Measurements from ENCODE around the gene PSMC1. TPM values are rescaled to one million over a fixed set of nuclear protein-coding genes. Genes with fewer than 3 reads are reported as not detected.

PSMC1 gene
- total RNA-seq, 2 experiments from 2014 or later = 75.8 to 80.3 TPM

DNA sequence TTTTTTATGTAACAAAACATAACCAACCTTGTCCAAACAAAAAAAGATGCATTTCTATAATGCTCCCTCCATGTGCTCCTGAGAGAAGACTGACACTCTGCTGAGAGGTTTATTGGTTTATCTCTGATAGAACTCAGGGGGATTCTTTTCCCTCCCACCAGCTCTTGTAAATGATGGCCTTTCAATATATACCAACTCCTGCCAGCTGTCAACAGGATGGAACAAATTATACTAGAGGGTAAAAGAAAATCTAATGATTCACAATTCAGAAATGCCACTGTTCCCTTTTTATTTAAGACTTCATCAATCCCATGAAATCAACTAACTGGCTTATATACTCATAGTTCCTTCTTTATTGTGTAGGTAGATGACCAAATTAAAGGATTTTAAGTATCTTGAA lies 25.4 kb downstream of the PSMC1 start:
- DNase-seq (no peak), ATAC-seq (ENCODE audit: poor library complexity) (no peak)
- Histone ChIP-seq H3K4me3 (ENCODE audit: low read length) (no peak overlapping the region), H3K27ac (ENCODE audit: low read depth in 1 of 2, low read length in 2 of 2) (no peak overlapping the region), H3K4me1 (ENCODE audit: insufficient read depth, low read length) (no peaks in the 10 kb centered on the region), H3K9me3 (ENCODE audit: control insufficient read depth in 1 of 2, insufficient read depth in 1 of 2, low read length in 2 of 2) (no peaks in the 10 kb centered on the region), H3K27me3 (ENCODE audit: control insufficient read depth in 1 of 2, insufficient read depth in 2 of 2, low read length in 2 of 2) (no peaks in the 10 kb centered on the region), H3K36me3 (ENCODE audit: insufficient read depth, low read length) (peaks cover 58% of the 10 kb centered on the region)
- no peaks in the 10 kb centered on the region for H3K4me1 Mint-ChIP-seq (ENCODE audit: low read depth)
- TF ChIP-seq, protein P1, sequence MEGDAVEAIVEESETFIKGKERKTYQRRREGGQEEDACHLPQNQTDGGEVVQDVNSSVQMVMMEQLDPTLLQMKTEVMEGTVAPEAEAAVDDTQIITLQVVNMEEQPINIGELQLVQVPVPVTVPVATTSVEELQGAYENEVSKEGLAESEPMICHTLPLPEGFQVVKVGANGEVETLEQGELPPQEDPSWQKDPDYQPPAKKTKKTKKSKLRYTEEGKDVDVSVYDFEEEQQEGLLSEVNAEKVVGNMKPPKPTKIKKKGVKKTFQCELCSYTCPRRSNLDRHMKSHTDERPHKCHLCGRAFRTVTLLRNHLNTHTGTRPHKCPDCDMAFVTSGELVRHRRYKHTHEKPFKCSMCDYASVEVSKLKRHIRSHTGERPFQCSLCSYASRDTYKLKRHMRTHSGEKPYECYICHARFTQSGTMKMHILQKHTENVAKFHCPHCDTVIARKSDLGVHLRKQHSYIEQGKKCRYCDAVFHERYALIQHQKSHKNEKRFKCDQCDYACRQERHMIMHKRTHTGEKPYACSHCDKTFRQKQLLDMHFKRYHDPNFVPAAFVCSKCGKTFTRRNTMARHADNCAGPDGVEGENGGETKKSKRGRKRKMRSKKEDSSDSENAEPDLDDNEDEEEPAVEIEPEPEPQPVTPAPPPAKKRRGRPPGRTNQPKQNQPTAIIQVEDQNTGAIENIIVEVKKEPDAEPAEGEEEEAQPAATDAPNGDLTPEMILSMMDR (IDR thresholded peaks at IDR 0.05) = no peak
- H3K27ac Mint-ChIP-seq = no peak overlapping the region
- H3K36me3 Mint-ChIP-seq (ENCODE audit: low read depth) = peaks cover 72% of the 10 kb centered on the region
- POLR2A ChIA-PET = no interaction called here
- no peaks in the 10 kb centered on the region for H3K9me3 Mint-ChIP-seq
- CTCF ChIA-PET = no interaction called here
- intact Hi-C loops (cut with DNase I, micrococcal nuclease) = no loop called here
- H3K27me3 Mint-ChIP-seq = no peaks in the 10 kb centered on the region
- H3K4me3 Mint-ChIP-seq = no peak overlapping the region

DNA sequence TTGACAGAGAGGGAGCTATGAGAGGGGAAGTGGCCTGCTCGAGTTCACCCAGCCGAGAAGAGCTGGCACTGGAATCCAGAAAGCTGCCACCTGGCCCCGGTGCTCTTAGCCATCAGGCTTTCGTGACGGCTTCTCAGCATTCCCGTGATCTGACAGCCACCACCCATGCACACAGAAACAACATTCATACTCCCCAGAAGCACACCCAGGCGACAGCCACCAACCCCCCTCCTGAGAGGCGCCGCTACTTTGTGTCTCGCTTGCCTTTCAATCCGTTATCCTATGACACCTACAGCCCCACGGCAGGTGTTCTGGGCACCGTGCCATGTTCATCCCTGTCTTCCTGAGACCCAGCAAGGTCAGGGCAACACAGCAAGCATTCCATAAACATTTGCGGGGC lies 31.4 kb downstream of the PSMC1 start:
- ChIA-PET POLR2A (no interaction called here), CTCF (no interaction called here)
- H3K27me3 Mint-ChIP-seq = no peaks in the 10 kb centered on the region
- no peaks in the 10 kb centered on the region for H3K9me3 Mint-ChIP-seq
- intact Hi-C loops (cut with DNase I, micrococcal nuclease) = no loop called here
- H3K36me3 ChIP-seq (ENCODE audit: insufficient read depth, low read length) = peaks cover 68% of the 10 kb centered on the region
- H3K4me1 Mint-ChIP-seq (ENCODE audit: low read depth) = no peaks in the 10 kb centered on the region
- no peak overlapping the region for H3K4me3 Mint-ChIP-seq
- H3K4me3 ChIP-seq (ENCODE audit: low read length) = no peak overlapping the region
- H3K9me3 ChIP-seq (ENCODE audit: control insufficient read depth in 1 of 2, insufficient read depth in 1 of 2, low read length in 2 of 2) = no peaks in the 10 kb centered on the region
- no peak overlapping the region for H3K27ac ChIP-seq (ENCODE audit: low read depth in 1 of 2, low read length in 2 of 2)
- H3K36me3 Mint-ChIP-seq (ENCODE audit: low read depth) = peaks cover 79% of the 10 kb centered on the region
- no peak for ATAC-seq (ENCODE audit: poor library complexity)
- no peak overlapping the region for H3K27ac Mint-ChIP-seq
- no peaks in the 10 kb centered on the region for H3K4me1 ChIP-seq (ENCODE audit: insufficient read depth, low read length)
- TF ChIP-seq, protein P1 (IDR thresholded peaks at IDR 0.05) = no peak
- DNase-seq = no peak
- no peaks in the 10 kb centered on the region for H3K27me3 ChIP-seq (ENCODE audit: control insufficient read depth in 1 of 2, insufficient read depth in 2 of 2, low read length in 2 of 2)

DNA sequence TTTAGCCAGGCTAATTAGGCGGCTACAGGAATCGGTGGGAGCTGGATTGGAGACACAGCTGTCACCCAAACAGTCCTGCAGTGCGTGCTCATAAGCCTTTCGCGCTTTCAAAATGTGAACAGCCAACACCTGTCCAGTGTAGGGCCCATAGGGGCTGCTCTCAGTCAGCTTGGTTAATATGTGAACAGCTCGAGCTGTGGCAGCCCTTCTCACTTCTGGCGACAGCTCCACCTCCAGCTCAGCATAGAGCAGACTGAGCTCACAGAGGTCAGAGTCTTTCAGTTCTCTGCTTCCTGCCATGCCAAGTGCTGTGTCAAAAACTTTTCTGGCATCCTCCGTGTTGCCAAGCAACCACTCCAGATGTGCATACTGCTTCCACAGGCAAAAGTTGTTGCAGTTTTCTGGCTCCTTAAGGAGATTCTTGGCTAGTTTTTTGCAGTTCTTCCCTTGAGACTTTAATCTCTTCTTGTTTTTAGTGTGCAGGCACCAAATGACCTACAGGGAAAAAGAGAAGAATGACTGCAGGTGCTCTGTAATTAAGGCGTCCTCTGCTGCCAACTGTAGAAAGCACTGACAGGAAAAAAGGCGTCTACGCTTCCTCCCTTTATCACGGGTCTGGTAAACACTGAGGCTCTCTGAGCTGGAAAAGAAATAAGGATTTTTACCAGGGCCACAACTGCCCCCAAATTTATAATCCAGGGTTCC lies 32.5 kb downstream of the PSMC1 start:
- Mint-ChIP-seq H3K4me1 (ENCODE audit: low read depth) (no peaks in the 10 kb centered on the region), H3K27me3 (no peaks in the 10 kb centered on the region), H3K36me3 (ENCODE audit: low read depth) (peaks cover 78% of the 10 kb centered on the region), H3K9me3 (no peaks in the 10 kb centered on the region), H3K4me3 (no peak overlapping the region), H3K27ac (no peak overlapping the region)
- ChIA-PET CTCF (interaction anchor here (1.3 kb wide), 1 partner anchor 408 kb away, joined by 4 read pairs; no protein-coding TSS in a partner anchor), POLR2A (no interaction called here)
- TF ChIP-seq, protein P1 (IDR thresholded peaks at IDR 0.05) = no peak
- Histone ChIP-seq H3K27ac (ENCODE audit: low read depth in 1 of 2, low read length in 2 of 2) (no peak overlapping the region), H3K27me3 (ENCODE audit: control insufficient read depth in 1 of 2, insufficient read depth in 2 of 2, low read length in 2 of 2) (no peaks in the 10 kb centered on the region), H3K36me3 (ENCODE audit: insufficient read depth, low read length) (peaks cover 67% of the 10 kb centered on the region), H3K9me3 (ENCODE audit: control insufficient read depth in 1 of 2, insufficient read depth in 1 of 2, low read length in 2 of 2) (no peaks in the 10 kb centered on the region), H3K4me3 (ENCODE audit: low read length) (no peak overlapping the region), H3K4me1 (ENCODE audit: insufficient read depth, low read length) (no peaks in the 10 kb centered on the region)
- ATAC-seq (ENCODE audit: poor library complexity) (no peak), DNase-seq (no peak)
- intact Hi-C loops (cut with DNase I, micrococcal nuclease) = no loop called here
